Natural killer cell (primary cell): ENCODE results near the gene COQ8A. TPM values are rescaled to one million over a fixed set of nuclear protein-coding genes. Genes with fewer than 3 reads are reported as not detected.
"Not testable (repeated sequence)": the region's sequence is repeated elsewhere in the genome, so short reads cannot be mapped to it uniquely, and the experiment has no call there.

ENCODE experiments used
- ATAC-seq, 3 donors: fragments of 150-1000 bp in 2 of 3; fragments of 200-7000 bp in 1 of 3; cut with Tn5 transposase; 1 replicate in 1 of 3; 2 replicates in 2 of 3; pipeline ENCODE4 v1.10.0; 2021; ENCODE audit warnings: mild to moderate bottlenecking in 2 of 3, moderate library complexity in 2 of 3
- DNase-seq, 2 donors: peaks; one replicate each; pipeline versions ENCODE4 v3.0.0 to v3.0.0-alpha.2; 2013 to 2021; ENCODE audit warnings: mixed read lengths in 1 of 2
- H3K27ac ChIP-seq: one replicate; pipeline ENCODE4 v1.5.1; 2013; ENCODE audit warnings: mild to moderate bottlenecking, low read length
- H3K27me3 ChIP-seq: one replicate; pipeline ENCODE4 v1.6.1; 2013; ENCODE audit warnings: low read length; ENCODE audit not compliant: control insufficient read depth, insufficient read depth
- H3K36me3 ChIP-seq: one replicate; pipeline ENCODE4 v1.6.1; 2013; ENCODE audit warnings: low read length; ENCODE audit not compliant: control insufficient read depth, insufficient read depth
- H3K4me1 ChIP-seq: one replicate; pipeline ENCODE4 v1.6.1; 2013; ENCODE audit warnings: low read length; ENCODE audit not compliant: control insufficient read depth, insufficient read depth
- H3K4me3 ChIP-seq: one replicate; pipeline ENCODE4 v1.5.1; 2013; ENCODE audit warnings: low read length
- H3K9me3 ChIP-seq: one replicate; pipeline ENCODE4 v1.6.1; 2013; ENCODE audit warnings: low read length; ENCODE audit not compliant: control insufficient read depth, insufficient read depth
- H3K27ac Mint-ChIP-seq, 2 donors: one replicate each; pipeline ENCODE4 v1.8.0; 2022; ENCODE audit warnings: mild to moderate bottlenecking in 2 of 2, mixed read lengths in 2 of 2, moderate library complexity in 1 of 2
- H3K27me3 Mint-ChIP-seq, 2 donors: one replicate each; pipeline ENCODE4 v1.8.0; 2022; ENCODE audit warnings: low read depth in 2 of 2, mixed read lengths in 2 of 2
- H3K36me3 Mint-ChIP-seq: one replicate; pipeline ENCODE4 v1.8.0; 2022; ENCODE audit warnings: mixed read lengths
- H3K4me1 Mint-ChIP-seq, 2 donors: one replicate each; pipeline ENCODE4 v1.8.0; 2022; ENCODE audit warnings: mixed read lengths in 2 of 2
- H3K4me3 Mint-ChIP-seq: one replicate; pipeline ENCODE4 v1.8.0; 2022; ENCODE audit warnings: mild to moderate bottlenecking, moderate library complexity, mixed read lengths
- H3K9me3 Mint-ChIP-seq, 2 donors: one replicate each; pipeline ENCODE4 v1.8.0; 2022; ENCODE audit warnings: mixed read lengths in 2 of 2
- CTCF ChIP-seq: fragments of 200-600 bp; IDR thresholded peaks from one replicate; pipeline ENCODE4 v1.8.0; 2022; ENCODE audit warnings: antibody characterized with exemption
- WGBS: methylation state at CpG from one replicate; pipeline ENCODE4 v1.1.7; 2013; ENCODE audit warnings: missing lambda C conversion rate; ENCODE audit not compliant: insufficient coverage; 5-methylcytosine and 5-hydroxymethylcytosine counted together
- intact Hi-C: fragments of 100-400 bp; cut with micrococcal nuclease; formaldehyde crosslinking; loops from one replicate; pipeline ENCODE4 v1.14.2; 2022
- total RNA-seq, 4 donors: library from RNA; stranded (reverse); fragments of 120-200 nt in 1 of 4; gene quantifications; one replicate each; pipeline versions ENCODE4 v1.2.3 to v1.2.4, GENCODE V29; 2013 to 2022

COQ8A gene
- total RNA-seq, 3 donors from 2014 or later (not counting 1 experiment from before 2014, with no cell fraction given), result 42.9 to 59.7 (median 56.2) TPM

- intact Hi-C loops, result no loop called here
- 95% methylated on average over 18 of the region's 18 CpGs for WGBS
- H3K27ac Mint-ChIP-seq, result no peak overlapping the region
These were observed 54.7 kb downstream of the COQ8A start for GRCh38 chr1:226994586-226995364.

GRCh38 chr1:226995365-226996332, 55.6 kb downstream of the COQ8A start:
- H3K36me3 ChIP-seq, result no peaks in the 10 kb centered on the region
- no peak for TF ChIP-seq CTCF
- no peak for ATAC-seq
- H3K27me3 Mint-ChIP-seq, result peaks cover 0 to 13% of the 10 kb centered on the region in 2 donors
- no peak overlapping the region for H3K4me3 ChIP-seq
- intact Hi-C loops, result no loop called here
- no peaks in the 10 kb centered on the region for H3K9me3 Mint-ChIP-seq
- DNase-seq, result no peak
- H3K4me1 Mint-ChIP-seq, result peaks cover 0 to 1% of the 10 kb centered on the region in 2 donors
- H3K36me3 Mint-ChIP-seq, result no peaks in the 10 kb centered on the region
- H3K27me3 ChIP-seq, result no peaks in the 10 kb centered on the region
- WGBS, result 84% methylated on average over 12 of the region's 13 CpGs
- H3K9me3 ChIP-seq, result no peaks in the 10 kb centered on the region
- H3K27ac Mint-ChIP-seq, result no peak overlapping the region
- no peak overlapping the region for H3K4me3 Mint-ChIP-seq
- no peak overlapping the region for H3K27ac ChIP-seq
- H3K4me1 ChIP-seq, result no peaks in the 10 kb centered on the region

More at GRCh38 chr1:226994586-226995364, 54.7 kb downstream of the COQ8A start:
- no peaks in the 10 kb centered on the region for H3K27me3 ChIP-seq
- Mint-ChIP-seq H3K4me3 (no peak overlapping the region), H3K27me3 (peaks cover 0 to 13% of the 10 kb centered on the region in 2 donors), H3K9me3 (no peaks in the 10 kb centered on the region), H3K4me1 (peaks cover 7 to 10% of the 10 kb centered on the region in 2 donors), H3K36me3 (no peaks in the 10 kb centered on the region)
- ATAC-seq (no peak), DNase-seq (no peak)
- H3K4me1 ChIP-seq, result peaks cover 6% of the 10 kb centered on the region
- no peak overlapping the region for H3K27ac ChIP-seq
- H3K9me3 ChIP-seq, result no peaks in the 10 kb centered on the region
- H3K4me3 ChIP-seq, result no peak overlapping the region
- H3K36me3 ChIP-seq, result no peaks in the 10 kb centered on the region
- no peak for TF ChIP-seq CTCF

- H3K27ac ChIP-seq, H3K36me3 ChIP-seq, DNase-seq, H3K4me1 ChIP-seq, H3K27me3 Mint-ChIP-seq, H3K27ac Mint-ChIP-seq, H3K4me1 Mint-ChIP-seq, H3K4me3 Mint-ChIP-seq, intact Hi-C loops, ATAC-seq, H3K27me3 ChIP-seq, H3K4me3 ChIP-seq, H3K36me3 Mint-ChIP-seq, H3K9me3 ChIP-seq, H3K9me3 Mint-ChIP-seq: not testable (repeated sequence)
- WGBS, result no CpG with 5 or more reads among the region's 2 CpGs
These were observed 59.5 kb downstream of the COQ8A start for GRCh38 chr1:226999579-226999978.

GRCh38 chr1:227002531-227003049, 62.5 kb downstream of the COQ8A start:
- WGBS, result 66% methylated on average over 3 of the region's 3 CpGs
- no peak for TF ChIP-seq CTCF

More at GRCh38 chr1:227002531-227003049, 62.5 kb downstream of the COQ8A start:
- ATAC-seq, result no peak
- Mint-ChIP-seq H3K36me3 (no peaks in the 10 kb centered on the region), H3K27me3 (no peaks in the 10 kb centered on the region), H3K27ac (no peak overlapping the region), H3K9me3 (no peaks in the 10 kb centered on the region), H3K4me1 (no peaks in the 10 kb centered on the region), H3K4me3 (no peak overlapping the region)
- Histone ChIP-seq H3K27ac (no peak overlapping the region), H3K27me3 (no peaks in the 10 kb centered on the region), H3K9me3 (no peaks in the 10 kb centered on the region), H3K4me3 (no peak overlapping the region), H3K36me3 (no peaks in the 10 kb centered on the region), H3K4me1 (no peaks in the 10 kb centered on the region)
- DNase-seq, result no peak
- intact Hi-C loops, result no loop called here
